Measurements from ENCODE around the gene ENO4. TPM values are rescaled to one million over a fixed set of nuclear protein-coding genes. Genes with fewer than 3 reads are reported as not detected.

ENO4 gene
- total RNA-seq, 2 donors from 2014 or later = 0.27 to 0.91 TPM

DNA sequence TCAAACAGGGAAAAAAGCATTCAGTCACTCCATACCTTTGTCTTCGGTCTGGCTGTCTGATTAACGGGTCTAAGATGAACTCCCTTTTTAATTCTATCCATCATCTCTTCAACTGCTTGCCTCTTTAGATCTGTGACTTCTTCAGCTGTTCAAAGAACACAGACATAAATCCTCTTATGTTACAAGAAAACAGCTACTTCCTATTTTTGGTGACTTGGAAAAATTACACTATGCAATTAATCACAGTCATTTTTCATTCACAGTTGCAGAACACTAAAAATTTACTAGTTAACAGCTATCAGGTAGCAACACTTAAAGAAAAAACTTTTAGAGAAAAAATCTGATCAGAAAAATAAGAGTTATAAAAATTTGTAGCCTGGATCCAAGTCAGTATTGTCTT, 66.0 kb downstream of the ENO4 start:
- Histone ChIP-seq H3K36me3 (no peaks in the 10 kb centered on the region), H3K27ac (no peak overlapping the region), H3K9me3 (no peaks in the 10 kb centered on the region), H3K4me3 (no peak overlapping the region), H3K27me3 (replicated peaks; ENCODE audit: insufficient read depth) (no peaks in the 10 kb centered on the region), H3K4me1 (replicated peaks) (no peaks in the 10 kb centered on the region)
- TF ChIP-seq POLR2A (IDR thresholded peaks at IDR 0.05) (no peak), POLR2AphosphoS5 (IDR thresholded peaks at IDR 0.05) (no peak)
- TF ChIP-seq, protein P1, sequence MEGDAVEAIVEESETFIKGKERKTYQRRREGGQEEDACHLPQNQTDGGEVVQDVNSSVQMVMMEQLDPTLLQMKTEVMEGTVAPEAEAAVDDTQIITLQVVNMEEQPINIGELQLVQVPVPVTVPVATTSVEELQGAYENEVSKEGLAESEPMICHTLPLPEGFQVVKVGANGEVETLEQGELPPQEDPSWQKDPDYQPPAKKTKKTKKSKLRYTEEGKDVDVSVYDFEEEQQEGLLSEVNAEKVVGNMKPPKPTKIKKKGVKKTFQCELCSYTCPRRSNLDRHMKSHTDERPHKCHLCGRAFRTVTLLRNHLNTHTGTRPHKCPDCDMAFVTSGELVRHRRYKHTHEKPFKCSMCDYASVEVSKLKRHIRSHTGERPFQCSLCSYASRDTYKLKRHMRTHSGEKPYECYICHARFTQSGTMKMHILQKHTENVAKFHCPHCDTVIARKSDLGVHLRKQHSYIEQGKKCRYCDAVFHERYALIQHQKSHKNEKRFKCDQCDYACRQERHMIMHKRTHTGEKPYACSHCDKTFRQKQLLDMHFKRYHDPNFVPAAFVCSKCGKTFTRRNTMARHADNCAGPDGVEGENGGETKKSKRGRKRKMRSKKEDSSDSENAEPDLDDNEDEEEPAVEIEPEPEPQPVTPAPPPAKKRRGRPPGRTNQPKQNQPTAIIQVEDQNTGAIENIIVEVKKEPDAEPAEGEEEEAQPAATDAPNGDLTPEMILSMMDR (IDR thresholded peaks at IDR 0.05) = no peak
- intact Hi-C loops (cut with DNase I) = no loop called here
- no peak for DNase-seq (ENCODE audit: low spot score)
- 64% methylated on average over 2 of the region's 2 CpGs for WGBS

DNA sequence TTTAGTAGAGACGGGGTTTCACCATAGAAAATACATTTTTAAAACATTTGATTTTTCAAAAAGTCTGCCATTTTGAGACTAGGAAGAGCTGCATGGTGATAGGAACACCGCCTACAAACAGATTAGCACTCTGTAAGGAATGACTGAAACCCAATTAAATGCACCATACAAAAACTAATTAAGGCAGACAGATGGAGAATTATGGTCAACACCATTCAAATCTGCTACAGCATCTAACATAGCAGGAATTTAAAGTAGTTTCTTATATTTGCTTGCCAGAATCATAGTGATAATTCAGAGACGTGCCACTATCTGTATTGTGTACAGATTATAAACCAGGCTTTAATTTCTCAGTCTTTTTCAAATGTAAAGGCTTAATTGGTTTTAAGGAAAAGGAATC, 68.2 kb downstream of the ENO4 start:
- Histone ChIP-seq H3K4me1 (replicated peaks) (no peaks in the 10 kb centered on the region), H3K36me3 (no peaks in the 10 kb centered on the region), H3K27me3 (replicated peaks; ENCODE audit: insufficient read depth) (no peaks in the 10 kb centered on the region), H3K27ac (no peak overlapping the region), H3K9me3 (no peaks in the 10 kb centered on the region), H3K4me3 (no peak overlapping the region)
- WGBS = 95% methylated on average over 3 of the region's 3 CpGs
- no peak for DNase-seq (ENCODE audit: low spot score)
- no peak for TF ChIP-seq POLR2A (IDR thresholded peaks at IDR 0.05)
- no peak for TF ChIP-seq POLR2AphosphoS5 (IDR thresholded peaks at IDR 0.05)
- TF ChIP-seq, protein P1 (IDR thresholded peaks at IDR 0.05) = no peak
- intact Hi-C loops (cut with DNase I) = no loop called here

DNA sequence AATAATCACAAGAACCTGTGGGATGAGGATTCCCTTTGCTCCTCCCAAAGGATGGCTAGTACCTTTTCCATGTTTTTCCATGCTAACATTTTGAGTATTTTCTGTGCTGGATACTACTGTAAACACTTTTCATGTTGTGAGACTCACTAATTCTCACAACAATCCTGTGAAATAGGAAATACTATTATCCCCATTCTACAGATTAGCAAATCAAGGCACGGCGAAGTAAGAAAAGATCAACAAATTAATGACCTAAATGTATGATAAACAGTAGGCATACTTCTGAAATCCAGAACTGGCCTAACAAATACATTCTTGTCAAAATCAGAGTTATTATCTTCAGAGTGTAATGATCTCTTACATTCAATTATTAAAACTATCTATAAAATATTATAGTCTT, 69.3 kb downstream of the ENO4 start:
- TF ChIP-seq POLR2A (IDR thresholded peaks at IDR 0.05) (no peak), POLR2AphosphoS5 (IDR thresholded peaks at IDR 0.05) (no peak)
- TF ChIP-seq, protein P1 (IDR thresholded peaks at IDR 0.05) = no peak
- Histone ChIP-seq H3K27me3 (replicated peaks; ENCODE audit: insufficient read depth) (no peaks in the 10 kb centered on the region), H3K4me3 (no peak overlapping the region), H3K36me3 (no peaks in the 10 kb centered on the region), H3K4me1 (replicated peaks) (no peaks in the 10 kb centered on the region), H3K9me3 (no peaks in the 10 kb centered on the region), H3K27ac (no peak overlapping the region)
- intact Hi-C loops (cut with DNase I) = no loop called here
- 98% methylated on average over 2 of the region's 2 CpGs for WGBS
- DNase-seq (ENCODE audit: low spot score) = no peak

DNA sequence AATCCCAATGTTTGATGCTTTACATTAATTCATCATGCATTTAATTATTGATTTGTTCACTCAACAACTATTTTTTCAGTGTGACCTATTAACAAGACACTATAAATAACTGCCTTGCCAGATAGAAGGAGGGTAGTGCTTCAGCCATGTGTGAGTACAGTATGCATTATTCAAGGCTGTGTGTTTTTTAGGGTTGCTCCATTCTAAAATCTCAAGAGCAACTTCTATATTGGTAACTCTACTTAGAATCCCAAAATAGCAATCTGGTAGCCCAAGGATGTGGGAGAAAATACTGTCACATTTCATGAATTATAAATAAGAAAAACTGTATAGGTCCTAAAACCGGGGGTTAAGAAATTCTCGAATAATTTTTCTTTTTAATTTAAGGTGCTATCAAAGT, 69.9 kb downstream of the ENO4 start:
- WGBS = 94% methylated on average over 2 of the region's 2 CpGs
- intact Hi-C loops (cut with DNase I) = no loop called here
- Histone ChIP-seq H3K9me3 (no peaks in the 10 kb centered on the region), H3K4me3 (no peak overlapping the region), H3K4me1 (replicated peaks) (no peaks in the 10 kb centered on the region), H3K27ac (no peak overlapping the region), H3K27me3 (replicated peaks; ENCODE audit: insufficient read depth) (no peaks in the 10 kb centered on the region), H3K36me3 (no peaks in the 10 kb centered on the region)
- TF ChIP-seq, protein P1 (IDR thresholded peaks at IDR 0.05) = no peak
- no peak for TF ChIP-seq POLR2A (IDR thresholded peaks at IDR 0.05)
- no peak for TF ChIP-seq POLR2AphosphoS5 (IDR thresholded peaks at IDR 0.05)
- DNase-seq (ENCODE audit: low spot score) = no peak

DNA sequence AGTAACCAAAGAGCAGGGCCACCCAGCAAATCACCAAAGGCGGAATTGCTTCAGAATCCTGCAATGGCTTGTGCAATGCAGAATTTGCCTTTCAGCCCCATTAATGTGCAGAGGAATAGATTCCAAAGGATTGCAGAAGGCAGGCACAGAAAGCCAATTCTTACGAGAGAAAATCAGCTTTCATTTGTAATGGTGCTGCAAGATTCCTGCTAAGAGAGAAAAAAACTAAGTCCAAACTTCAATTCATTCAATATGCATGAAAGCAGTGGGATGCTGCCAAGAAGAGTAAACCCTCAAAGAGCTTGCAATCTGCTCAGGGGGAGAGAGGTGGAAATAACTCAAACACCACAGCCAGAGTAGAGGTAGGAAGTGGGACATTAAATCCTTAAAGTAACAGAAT, 70.4 kb downstream of the ENO4 start:
- Histone ChIP-seq H3K9me3 (no peaks in the 10 kb centered on the region), H3K36me3 (no peaks in the 10 kb centered on the region), H3K4me3 (no peak overlapping the region), H3K4me1 (replicated peaks) (no peaks in the 10 kb centered on the region), H3K27me3 (replicated peaks; ENCODE audit: insufficient read depth) (no peaks in the 10 kb centered on the region), H3K27ac (no peak overlapping the region)
- 90% methylated on average over 1 of the region's 2 CpGs for WGBS
- intact Hi-C loops (cut with DNase I) = no loop called here
- DNase-seq (ENCODE audit: low spot score) = no peak
- TF ChIP-seq POLR2A (IDR thresholded peaks at IDR 0.05) = no peak
- TF ChIP-seq POLR2AphosphoS5 (IDR thresholded peaks at IDR 0.05) = no peak
- TF ChIP-seq, protein P1 (IDR thresholded peaks at IDR 0.05) = no peak

Measured in prostate gland (tissue), 2 donors.